Transverse colon (tissue), 4 donors: ENCODE measurements around the gene ASGR1.
"Not testable (repeated sequence)": the region's sequence is repeated elsewhere in the genome, so short reads cannot be mapped to it uniquely, and the experiment has no call there.

Experiments used
- POLR2A ChIP-seq: fragments of 450-650 bp; IDR thresholded peaks from one replicate; pipeline ENCODE4 v1.6.1; 2016; ENCODE audit warnings: antibody characterized with exemption, mild to moderate bottlenecking, moderate library complexity
- POLR2AphosphoS5 ChIP-seq, 3 donors: sonication (generic); formaldehyde crosslinking; IDR thresholded peaks; one replicate each; pipeline ENCODE4 v1.6.1; 2016; ENCODE audit warnings: antibody characterized with exemption in 3 of 3
- TF ChIP-seq, protein P1 (sequence below), 5 experiments: fragments of 200-600 bp in 3 of 5; fragments of 450-650 bp in 2 of 5; sonication (generic) in 3 of 5; IDR thresholded peaks; 1 replicate in 2 of 5; 2 replicates in 3 of 5; pipeline ENCODE4 v1.5.1; 2016 to 2017; ENCODE audit warnings: antibody characterized with exemption in 5 of 5, inconsistent platforms in 3 of 5, mild to moderate bottlenecking in 2 of 5, moderate library complexity in 1 of 5

DNA sequence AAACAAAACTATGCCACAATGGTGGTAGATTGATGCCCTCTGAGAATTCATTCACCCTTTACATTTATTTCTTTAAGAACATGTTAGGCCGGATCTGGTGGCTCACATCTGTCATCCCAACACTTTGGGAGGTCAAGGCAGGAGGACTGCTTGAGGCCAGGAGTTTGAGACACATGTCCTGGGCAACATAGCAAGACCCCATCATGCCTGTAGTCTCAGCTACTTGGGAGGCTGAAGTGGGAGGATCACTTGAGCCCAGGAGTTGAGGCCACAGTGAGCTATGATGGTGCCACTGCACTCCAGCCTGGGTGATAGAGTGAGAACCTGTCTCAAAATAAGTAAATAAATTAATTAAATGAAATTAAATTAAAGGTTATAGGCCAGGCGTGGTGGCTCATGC, 2.9 kb upstream of the ASGR1 start:
- TF ChIP-seq POLR2A; POLR2AphosphoS5 (IDR thresholded peaks at IDR 0.05): not testable (repeated sequence)
- TF ChIP-seq, protein P1, sequence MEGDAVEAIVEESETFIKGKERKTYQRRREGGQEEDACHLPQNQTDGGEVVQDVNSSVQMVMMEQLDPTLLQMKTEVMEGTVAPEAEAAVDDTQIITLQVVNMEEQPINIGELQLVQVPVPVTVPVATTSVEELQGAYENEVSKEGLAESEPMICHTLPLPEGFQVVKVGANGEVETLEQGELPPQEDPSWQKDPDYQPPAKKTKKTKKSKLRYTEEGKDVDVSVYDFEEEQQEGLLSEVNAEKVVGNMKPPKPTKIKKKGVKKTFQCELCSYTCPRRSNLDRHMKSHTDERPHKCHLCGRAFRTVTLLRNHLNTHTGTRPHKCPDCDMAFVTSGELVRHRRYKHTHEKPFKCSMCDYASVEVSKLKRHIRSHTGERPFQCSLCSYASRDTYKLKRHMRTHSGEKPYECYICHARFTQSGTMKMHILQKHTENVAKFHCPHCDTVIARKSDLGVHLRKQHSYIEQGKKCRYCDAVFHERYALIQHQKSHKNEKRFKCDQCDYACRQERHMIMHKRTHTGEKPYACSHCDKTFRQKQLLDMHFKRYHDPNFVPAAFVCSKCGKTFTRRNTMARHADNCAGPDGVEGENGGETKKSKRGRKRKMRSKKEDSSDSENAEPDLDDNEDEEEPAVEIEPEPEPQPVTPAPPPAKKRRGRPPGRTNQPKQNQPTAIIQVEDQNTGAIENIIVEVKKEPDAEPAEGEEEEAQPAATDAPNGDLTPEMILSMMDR (IDR thresholded peaks at IDR 0.05) = not testable (repeated sequence)
